Gastroesophageal sphincter (tissue), 3 donors: Measurements from ENCODE around the gene ARMC7.

Experiments used
- EP300 ChIP-seq: sonication (generic); formaldehyde crosslinking; IDR thresholded peaks from one replicate; pipeline ENCODE4 v1.6.1; 2017; ENCODE audit warnings: antibody characterized with exemption, mild to moderate bottlenecking
- POLR2A ChIP-seq, 2 donors: fragments of 450-650 bp; IDR thresholded peaks; one replicate each; pipeline ENCODE4 v1.6.1; 2017; ENCODE audit warnings: antibody characterized with exemption in 2 of 2, mild to moderate bottlenecking in 2 of 2, moderate library complexity in 1 of 2
- POLR2AphosphoS5 ChIP-seq: sonication (generic); formaldehyde crosslinking; IDR thresholded peaks from one replicate; pipeline ENCODE4 v1.6.1; 2017; ENCODE audit warnings: antibody characterized with exemption
- TF ChIP-seq, protein P1 (sequence below), 4 experiments: fragments of 200-600 bp in 2 of 4; fragments of 450-650 bp in 2 of 4; sonication (generic) in 1 of 4; IDR thresholded peaks; one replicate each; pipeline ENCODE4 v1.5.1; 2017 to 2019; ENCODE audit warnings: antibody characterized with exemption in 4 of 4, mild to moderate bottlenecking in 2 of 4, moderate library complexity in 2 of 4

DNA sequence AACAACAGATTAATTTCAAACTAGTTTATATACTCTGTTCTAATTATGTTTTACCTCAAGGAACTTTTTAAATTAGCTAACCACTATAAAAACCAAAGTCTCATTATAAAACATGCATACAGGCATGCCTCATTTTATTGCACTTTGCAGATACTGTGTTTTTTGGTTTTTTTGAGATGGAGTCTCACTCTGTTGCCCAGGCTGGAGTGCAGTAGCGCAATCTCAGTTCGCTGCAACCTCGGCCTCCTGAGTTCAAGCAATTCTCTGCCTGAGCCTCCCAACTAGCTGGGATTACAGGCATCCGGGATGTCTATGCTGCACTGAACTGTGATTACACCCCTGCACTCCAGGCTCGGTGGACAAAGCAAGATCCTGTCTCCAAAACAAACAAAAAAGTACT lies 53.3 kb downstream of the ARMC7 start:
- TF ChIP-seq, protein P1, sequence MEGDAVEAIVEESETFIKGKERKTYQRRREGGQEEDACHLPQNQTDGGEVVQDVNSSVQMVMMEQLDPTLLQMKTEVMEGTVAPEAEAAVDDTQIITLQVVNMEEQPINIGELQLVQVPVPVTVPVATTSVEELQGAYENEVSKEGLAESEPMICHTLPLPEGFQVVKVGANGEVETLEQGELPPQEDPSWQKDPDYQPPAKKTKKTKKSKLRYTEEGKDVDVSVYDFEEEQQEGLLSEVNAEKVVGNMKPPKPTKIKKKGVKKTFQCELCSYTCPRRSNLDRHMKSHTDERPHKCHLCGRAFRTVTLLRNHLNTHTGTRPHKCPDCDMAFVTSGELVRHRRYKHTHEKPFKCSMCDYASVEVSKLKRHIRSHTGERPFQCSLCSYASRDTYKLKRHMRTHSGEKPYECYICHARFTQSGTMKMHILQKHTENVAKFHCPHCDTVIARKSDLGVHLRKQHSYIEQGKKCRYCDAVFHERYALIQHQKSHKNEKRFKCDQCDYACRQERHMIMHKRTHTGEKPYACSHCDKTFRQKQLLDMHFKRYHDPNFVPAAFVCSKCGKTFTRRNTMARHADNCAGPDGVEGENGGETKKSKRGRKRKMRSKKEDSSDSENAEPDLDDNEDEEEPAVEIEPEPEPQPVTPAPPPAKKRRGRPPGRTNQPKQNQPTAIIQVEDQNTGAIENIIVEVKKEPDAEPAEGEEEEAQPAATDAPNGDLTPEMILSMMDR (IDR thresholded peaks at IDR 0.05), result no peak
- TF ChIP-seq POLR2AphosphoS5 (no peak), EP300 (no peak), POLR2A (IDR thresholded peaks at IDR 0.05) (no peak)
